Measurements from ENCODE around the gene ADCK2.

- TF ChIP-seq POLR2AphosphoS5 (IDR thresholded peaks at IDR 0.05; ENCODE audit: borderline replicate concordance, low read depth, low read length) (no peak), EZH2 (IDR thresholded peaks at IDR 0.05) (no peak), FOXP2 (optimal IDR thresholded peaks at IDR 0.05; ENCODE audit: control extremely low read depth, extremely low read length, insufficient read depth) (no peak)
These were observed 50.8 kb downstream of the ADCK2 start for GRCh38 chr7:140723574-140723973.
